ENCODE results near the gene FIGLA.
A peak's percentile ranks its signal among the peaks of the same experiment; 100 is the strongest.

Gene FIGLA

DNA sequence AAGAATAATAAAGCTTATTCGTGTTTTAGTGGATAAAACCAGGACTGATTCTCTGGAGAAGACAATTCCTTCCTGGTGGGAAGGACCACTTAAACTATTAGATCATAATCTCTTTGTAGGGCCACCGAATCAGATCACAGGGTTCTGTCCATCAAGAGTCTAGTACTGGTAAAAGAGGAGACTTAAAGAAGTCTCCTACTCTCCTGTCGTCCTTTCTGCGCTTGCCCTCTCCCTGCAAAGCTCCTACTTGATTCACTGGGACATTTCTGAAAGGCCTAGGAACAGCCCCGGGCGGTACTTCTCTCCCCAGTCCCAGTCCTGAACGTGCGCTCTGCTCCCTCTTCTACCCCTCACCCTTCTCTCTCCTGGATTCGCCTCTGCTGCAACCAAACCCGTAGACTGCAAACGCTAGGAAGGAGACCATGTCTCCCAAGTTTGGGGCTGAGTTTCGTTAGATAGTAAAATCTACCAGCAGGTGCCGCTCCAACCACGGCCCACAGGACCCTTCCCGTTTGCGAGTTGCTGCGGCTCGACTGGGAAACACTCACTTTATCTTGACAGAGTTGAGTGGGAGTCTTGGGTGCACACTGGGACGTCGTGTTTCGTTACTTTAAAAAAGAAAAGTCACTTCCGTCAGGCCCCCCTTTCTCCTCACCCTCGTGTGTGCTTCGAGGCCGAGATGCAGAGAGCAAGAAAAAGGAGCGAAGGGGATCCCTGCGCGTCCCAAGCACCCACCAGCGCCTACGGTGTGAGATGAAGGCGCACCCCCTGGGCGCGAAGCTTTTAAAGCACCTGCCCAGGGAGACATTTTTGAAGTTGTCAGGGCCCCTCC, 923 bp downstream of the FIGLA start:
- no peaks in the 10 kb centered on the region for H3K36me3 ChIP-seq (ENCODE audit: control insufficient read depth, insufficient read depth, low read length)
- peak overlapping the region; percentile 38; the same call in 1 of the 2 replicates for H3K4me3 ChIP-seq (ENCODE audit: low read depth, low read length)
- no peak overlapping the region for H3K27ac ChIP-seq (ENCODE audit: low read depth, low read length)
- H3K9me3 ChIP-seq (ENCODE audit: control insufficient read depth, insufficient read depth, low read length), result no peaks in the 10 kb centered on the region
- peaks cover 2% of the 10 kb centered on the region for H3K4me1 ChIP-seq (ENCODE audit: control insufficient read depth, insufficient read depth, low read length)
- no peak overlapping the region for H3K9ac ChIP-seq (ENCODE audit: low read depth, low read length)
- H3K27me3 ChIP-seq (ENCODE audit: control insufficient read depth, insufficient read depth, low read length), result peaks cover 86% of the 10 kb centered on the region

DNA sequence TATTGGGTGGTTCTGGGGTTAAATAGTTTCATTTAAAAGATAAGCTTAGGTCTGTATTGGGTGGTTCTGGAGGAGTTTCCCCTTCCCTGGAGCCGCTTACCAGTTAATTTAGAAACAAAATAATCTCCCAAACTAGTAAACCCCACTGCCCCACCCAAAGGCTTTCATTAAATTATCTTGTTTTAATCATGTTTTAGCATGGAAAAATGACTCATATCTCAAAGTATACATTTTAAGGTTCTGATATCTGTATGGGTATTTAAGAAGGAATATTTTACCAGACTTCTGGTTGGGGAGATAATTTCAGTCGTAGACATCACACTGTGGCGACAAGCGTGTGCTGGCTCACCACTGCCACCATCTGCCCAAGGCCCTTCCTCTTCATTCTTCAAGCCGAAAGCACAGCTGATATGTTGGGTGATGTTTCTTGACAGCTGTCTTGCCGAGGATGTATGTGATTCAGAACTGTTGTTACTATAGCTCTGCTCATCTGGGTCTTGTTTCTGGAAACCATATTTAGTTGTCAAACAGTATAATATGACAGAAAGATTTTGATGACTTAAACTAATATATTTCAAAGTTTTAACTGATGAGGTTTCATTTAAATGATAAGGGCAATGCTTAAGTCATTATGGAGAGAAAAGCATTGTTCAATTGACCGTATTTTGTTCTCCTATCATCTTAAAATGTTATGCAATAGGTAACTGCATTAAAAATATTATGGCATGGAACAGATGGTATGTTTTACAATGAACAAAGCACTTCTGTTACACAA, 5.1 kb downstream of the FIGLA start:
- Histone ChIP-seq H3K9me3 (ENCODE audit: control insufficient read depth, insufficient read depth, low read length) (no peaks in the 10 kb centered on the region), H3K4me3 (ENCODE audit: low read depth, low read length) (no peak overlapping the region), H3K27ac (ENCODE audit: low read depth, low read length) (no peak overlapping the region), H3K9ac (ENCODE audit: low read depth, low read length) (no peak overlapping the region), H3K36me3 (ENCODE audit: control insufficient read depth, insufficient read depth, low read length) (no peaks in the 10 kb centered on the region), H3K4me1 (ENCODE audit: control insufficient read depth, insufficient read depth, low read length) (peaks cover 5% of the 10 kb centered on the region), H3K27me3 (ENCODE audit: control insufficient read depth, insufficient read depth, low read length) (peaks cover 44% of the 10 kb centered on the region)

DNA sequence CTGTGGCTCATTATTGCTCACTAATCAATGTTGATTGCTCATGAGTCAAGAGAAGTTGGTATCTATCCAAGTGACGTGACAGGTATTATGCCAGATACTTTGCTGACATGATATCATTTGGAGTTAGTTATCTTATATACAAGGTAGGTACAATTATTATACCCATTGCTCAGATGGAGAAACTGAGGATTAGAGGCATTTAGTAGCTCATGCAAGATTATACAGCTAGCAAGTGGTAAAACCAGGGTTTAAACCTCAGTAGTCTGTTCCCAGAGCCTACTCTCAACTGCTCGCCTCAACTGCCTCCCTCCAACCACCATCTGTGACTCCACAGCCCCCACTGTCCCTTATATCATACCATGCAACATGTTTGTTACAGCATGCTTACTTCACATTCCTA, 6.1 kb downstream of the FIGLA start:
- no peaks in the 10 kb centered on the region for H3K36me3 ChIP-seq (ENCODE audit: control insufficient read depth, insufficient read depth, low read length)
- no peak overlapping the region for H3K27ac ChIP-seq (ENCODE audit: low read depth, low read length)
- H3K4me3 ChIP-seq (ENCODE audit: low read depth, low read length), result no peak overlapping the region
- no peak overlapping the region for H3K9ac ChIP-seq (ENCODE audit: low read depth, low read length)
- H3K4me1 ChIP-seq (ENCODE audit: control insufficient read depth, insufficient read depth, low read length), result peaks cover 5% of the 10 kb centered on the region
- H3K9me3 ChIP-seq (ENCODE audit: control insufficient read depth, insufficient read depth, low read length), result no peaks in the 10 kb centered on the region
- peaks cover 39% of the 10 kb centered on the region for H3K27me3 ChIP-seq (ENCODE audit: control insufficient read depth, insufficient read depth, low read length)

DNA sequence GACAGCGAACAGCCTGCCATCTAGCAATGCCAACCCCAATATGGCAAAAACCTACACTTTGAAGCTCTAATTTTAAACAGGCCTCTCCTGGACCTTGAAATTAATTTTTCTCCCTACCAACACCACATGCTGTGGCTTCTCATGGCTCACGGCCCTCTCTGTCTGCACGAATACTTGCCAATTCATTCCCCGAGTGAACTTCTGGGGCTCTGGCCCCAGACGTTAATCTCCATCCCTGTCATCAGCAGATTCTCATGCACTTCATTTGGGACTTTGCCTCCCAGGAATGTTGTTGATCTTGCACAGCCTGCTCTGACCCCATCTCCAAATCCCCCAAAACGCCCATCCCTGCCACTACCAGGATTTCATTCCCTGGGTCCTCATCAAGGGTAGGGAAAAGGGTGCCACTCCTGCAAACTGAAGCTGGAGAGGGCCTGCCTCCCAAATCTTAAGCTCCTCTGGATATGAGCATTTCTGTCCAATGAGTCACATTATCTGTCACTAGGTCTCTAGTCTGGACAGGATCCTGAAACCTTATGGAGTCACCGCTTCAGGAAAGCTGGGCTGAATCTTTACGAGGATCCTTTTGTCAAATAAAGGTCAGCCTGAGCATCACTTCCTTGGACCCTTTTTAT, 10.4 kb downstream of the FIGLA start:
- Histone ChIP-seq H3K4me1 (ENCODE audit: control insufficient read depth, insufficient read depth, low read length) (peaks cover 5% of the 10 kb centered on the region), H3K4me3 (ENCODE audit: low read depth, low read length) (no peak overlapping the region), H3K27me3 (ENCODE audit: control insufficient read depth, insufficient read depth, low read length) (peaks cover 10% of the 10 kb centered on the region; the same call in 1 of the 2 replicates), H3K27ac (ENCODE audit: low read depth, low read length) (no peak overlapping the region), H3K9ac (ENCODE audit: low read depth, low read length) (no peak overlapping the region), H3K36me3 (ENCODE audit: control insufficient read depth, insufficient read depth, low read length) (no peaks in the 10 kb centered on the region), H3K9me3 (ENCODE audit: control insufficient read depth, insufficient read depth, low read length) (no peaks in the 10 kb centered on the region)

DNA sequence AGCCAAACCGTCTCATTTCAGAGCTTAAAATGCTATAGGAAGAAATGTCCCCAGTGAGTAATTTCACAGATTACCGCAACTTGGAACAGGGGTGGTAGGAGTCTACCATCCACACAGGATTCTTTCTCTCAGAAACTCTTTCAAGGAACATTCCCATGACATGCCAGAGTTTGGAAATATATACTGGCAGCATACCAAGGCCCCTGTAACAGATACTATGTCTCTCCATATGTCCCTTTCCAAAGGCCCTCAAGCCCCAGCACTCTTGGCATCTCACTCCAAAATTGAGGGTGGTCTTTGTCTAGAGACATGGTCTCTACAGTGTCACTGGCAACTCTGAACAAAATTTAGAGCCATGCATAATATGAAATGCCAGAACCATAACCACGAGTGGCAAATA, 11.0 kb downstream of the FIGLA start:
- Histone ChIP-seq H3K36me3 (ENCODE audit: control insufficient read depth, insufficient read depth, low read length) (no peaks in the 10 kb centered on the region), H3K27me3 (ENCODE audit: control insufficient read depth, insufficient read depth, low read length) (peaks cover 10% of the 10 kb centered on the region; the same call in 1 of the 2 replicates), H3K27ac (ENCODE audit: low read depth, low read length) (no peak overlapping the region), H3K9me3 (ENCODE audit: control insufficient read depth, insufficient read depth, low read length) (no peaks in the 10 kb centered on the region), H3K4me1 (ENCODE audit: control insufficient read depth, insufficient read depth, low read length) (peaks cover 2% of the 10 kb centered on the region), H3K4me3 (ENCODE audit: low read depth, low read length) (no peak overlapping the region), H3K9ac (ENCODE audit: low read depth, low read length) (no peak overlapping the region)

DNA sequence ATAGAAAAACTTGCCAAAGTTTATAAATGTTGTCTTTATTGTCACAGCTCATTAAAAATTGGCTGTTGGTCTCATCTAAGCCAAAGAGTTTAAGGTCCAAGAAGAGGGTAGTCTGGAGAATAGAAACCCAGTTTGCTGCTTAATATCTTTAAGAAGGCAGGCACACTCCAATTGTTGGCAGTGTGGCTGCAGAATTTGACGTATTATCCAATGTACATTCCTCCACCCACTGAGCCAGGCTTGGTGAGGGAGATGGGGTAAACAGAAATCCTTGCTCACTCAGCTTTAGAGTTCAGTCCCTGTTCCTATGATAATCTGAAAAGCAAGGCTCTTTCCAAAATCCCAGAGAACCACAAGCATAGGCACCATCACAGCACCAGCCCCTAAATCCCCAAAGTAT, 11.8 kb downstream of the FIGLA start:
- no peaks in the 10 kb centered on the region for H3K4me1 ChIP-seq (ENCODE audit: control insufficient read depth, insufficient read depth, low read length)
- no peaks in the 10 kb centered on the region for H3K9me3 ChIP-seq (ENCODE audit: control insufficient read depth, insufficient read depth, low read length)
- H3K36me3 ChIP-seq (ENCODE audit: control insufficient read depth, insufficient read depth, low read length), result no peaks in the 10 kb centered on the region
- no peak overlapping the region for H3K27ac ChIP-seq (ENCODE audit: low read depth, low read length)
- peaks cover 10% of the 10 kb centered on the region; the same call in 1 of the 2 replicates for H3K27me3 ChIP-seq (ENCODE audit: control insufficient read depth, insufficient read depth, low read length)
- no peak overlapping the region for H3K4me3 ChIP-seq (ENCODE audit: low read depth, low read length)
- no peak overlapping the region for H3K9ac ChIP-seq (ENCODE audit: low read depth, low read length)

DNA sequence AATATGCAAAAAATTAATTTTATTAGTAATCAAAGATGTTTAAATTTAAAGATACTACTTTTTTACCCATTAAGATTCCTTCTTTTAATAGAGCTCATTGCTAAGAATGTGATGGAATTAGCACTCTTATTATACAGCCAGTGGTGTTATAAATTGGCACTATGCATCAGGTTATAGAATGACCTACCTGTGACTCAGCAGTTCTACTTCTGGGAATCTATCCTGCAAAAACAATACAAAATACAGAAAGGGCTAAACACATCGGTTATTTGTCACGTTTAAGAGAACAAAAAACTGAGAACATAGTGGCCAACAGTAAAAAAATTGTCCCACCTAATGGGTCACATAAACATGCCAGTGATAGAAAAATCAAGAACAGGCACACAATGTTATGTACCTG, 13.0 kb downstream of the FIGLA start:
- no peak overlapping the region for H3K9ac ChIP-seq (ENCODE audit: low read depth, low read length)
- H3K4me1 ChIP-seq (ENCODE audit: control insufficient read depth, insufficient read depth, low read length), result no peaks in the 10 kb centered on the region
- no peaks in the 10 kb centered on the region for H3K9me3 ChIP-seq (ENCODE audit: control insufficient read depth, insufficient read depth, low read length)
- no peak overlapping the region for H3K4me3 ChIP-seq (ENCODE audit: low read depth, low read length)
- H3K27ac ChIP-seq (ENCODE audit: low read depth, low read length), result no peak overlapping the region
- H3K36me3 ChIP-seq (ENCODE audit: control insufficient read depth, insufficient read depth, low read length), result no peaks in the 10 kb centered on the region
- peaks cover 10% of the 10 kb centered on the region; the same call in 1 of the 2 replicates for H3K27me3 ChIP-seq (ENCODE audit: control insufficient read depth, insufficient read depth, low read length)

DNA sequence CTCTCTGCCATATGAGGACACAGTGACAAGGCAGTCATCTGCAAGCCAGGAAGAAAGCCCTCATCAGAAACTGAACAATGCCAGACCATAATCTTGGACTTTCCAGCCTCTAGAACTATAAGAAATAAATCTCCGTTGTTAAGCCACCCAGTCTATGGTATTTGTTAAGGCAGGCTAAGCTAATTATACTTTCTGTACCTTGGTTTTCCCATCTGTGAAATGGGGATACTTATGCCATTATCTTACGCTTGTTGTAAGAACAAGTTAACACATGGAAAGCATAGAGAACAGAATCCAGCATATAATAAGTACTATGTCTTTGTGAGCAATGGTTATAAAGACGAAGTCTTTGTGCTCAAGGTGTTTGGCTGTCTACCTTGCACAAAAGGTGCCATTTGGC, 14.2 kb downstream of the FIGLA start:
- no peaks in the 10 kb centered on the region for H3K4me1 ChIP-seq (ENCODE audit: control insufficient read depth, insufficient read depth, low read length)
- no peak overlapping the region for H3K4me3 ChIP-seq (ENCODE audit: low read depth, low read length)
- H3K27ac ChIP-seq (ENCODE audit: low read depth, low read length), result no peak overlapping the region
- H3K9ac ChIP-seq (ENCODE audit: low read depth, low read length), result no peak overlapping the region
- peaks cover 10% of the 10 kb centered on the region; the same call in 1 of the 2 replicates for H3K27me3 ChIP-seq (ENCODE audit: control insufficient read depth, insufficient read depth, low read length)
- H3K36me3 ChIP-seq (ENCODE audit: control insufficient read depth, insufficient read depth, low read length), result no peaks in the 10 kb centered on the region
- H3K9me3 ChIP-seq (ENCODE audit: control insufficient read depth, insufficient read depth, low read length), result no peaks in the 10 kb centered on the region

DNA sequence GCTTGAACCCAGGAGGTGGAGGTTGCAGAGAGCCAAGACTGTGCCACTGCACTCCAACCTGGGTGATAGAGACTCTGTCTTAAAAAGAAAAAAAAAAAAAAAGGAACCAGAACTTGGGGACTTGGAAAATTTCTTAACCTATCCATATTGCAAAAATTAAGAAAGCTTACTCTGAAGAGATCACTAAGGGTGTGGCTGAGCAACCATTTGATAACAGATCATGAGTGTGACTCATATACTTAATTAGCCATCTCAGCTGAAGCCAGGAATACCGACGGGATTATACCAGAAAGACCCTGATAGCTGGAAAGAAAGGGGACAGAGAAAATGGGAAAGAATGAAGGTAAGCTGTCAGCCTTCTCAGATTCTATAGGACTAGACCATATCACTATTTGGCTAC, 15.3 kb downstream of the FIGLA start:
- Histone ChIP-seq H3K27me3 (ENCODE audit: control insufficient read depth, insufficient read depth, low read length) (peaks cover 10% of the 10 kb centered on the region; the same call in 1 of the 2 replicates), H3K9me3 (ENCODE audit: control insufficient read depth, insufficient read depth, low read length) (no peaks in the 10 kb centered on the region), H3K36me3 (ENCODE audit: control insufficient read depth, insufficient read depth, low read length) (no peaks in the 10 kb centered on the region), H3K4me3 (ENCODE audit: low read depth, low read length) (no peak overlapping the region), H3K27ac (ENCODE audit: low read depth, low read length) (no peak overlapping the region), H3K9ac (ENCODE audit: low read depth, low read length) (no peak overlapping the region), H3K4me1 (ENCODE audit: control insufficient read depth, insufficient read depth, low read length) (no peaks in the 10 kb centered on the region)

DNA sequence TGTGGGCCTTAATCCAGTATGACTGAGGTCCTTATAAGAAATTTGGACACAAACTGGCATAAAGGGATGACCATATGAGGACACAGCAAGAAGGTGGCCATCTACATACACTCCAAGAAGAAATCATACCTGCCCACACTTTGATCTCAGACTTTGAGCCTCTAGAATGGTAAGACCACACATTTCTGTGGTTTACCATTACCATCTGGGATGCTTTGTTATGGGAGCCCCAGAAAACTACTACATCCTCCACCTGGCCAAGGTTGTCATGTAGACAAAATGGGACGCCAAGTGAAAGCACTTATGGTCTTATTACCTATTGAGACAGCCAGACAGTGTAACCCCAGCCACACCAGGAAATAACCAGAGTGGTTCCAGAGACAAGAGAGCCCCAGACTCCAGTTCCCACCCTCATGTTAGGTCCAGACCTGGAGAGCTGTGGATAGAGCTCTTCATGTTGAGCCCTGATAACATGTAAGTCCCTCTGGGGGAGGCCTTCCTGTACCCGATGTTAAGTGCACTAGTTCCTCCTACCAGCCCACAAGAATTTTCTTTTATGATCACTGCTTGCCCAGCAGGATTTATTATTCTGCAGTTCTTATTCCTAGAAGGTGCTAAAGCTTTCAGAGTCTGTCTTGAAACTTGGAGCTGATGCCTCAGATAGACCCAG, 17.8 kb downstream of the FIGLA start:
- no peak overlapping the region for H3K27ac ChIP-seq (ENCODE audit: low read depth, low read length)
- H3K36me3 ChIP-seq (ENCODE audit: control insufficient read depth, insufficient read depth, low read length), result no peaks in the 10 kb centered on the region
- H3K9ac ChIP-seq (ENCODE audit: low read depth, low read length), result no peak overlapping the region
- peaks cover 6% of the 10 kb centered on the region; the same call in 1 of the 2 replicates for H3K27me3 ChIP-seq (ENCODE audit: control insufficient read depth, insufficient read depth, low read length)
- no peak overlapping the region for H3K4me3 ChIP-seq (ENCODE audit: low read depth, low read length)
- no peaks in the 10 kb centered on the region for H3K9me3 ChIP-seq (ENCODE audit: control insufficient read depth, insufficient read depth, low read length)
- H3K4me1 ChIP-seq (ENCODE audit: control insufficient read depth, insufficient read depth, low read length), result peaks cover 12% of the 10 kb centered on the region

Data from HUES48 (cell line).